GM06990 (cell line): ENCODE results near the gene MCOLN2.

Source experiments
- DNase-seq: peaks from one replicate; pipeline ENCODE4 v3.0.0-alpha.2; 2011; ENCODE audit not compliant: insufficient read length; ENCODE audit errors: extremely low read depth
- H3K27me3 ChIP-seq: replicated peaks from 2 replicates; pipeline ENCODE4 v1.6.0; 2011; ENCODE audit warnings: low read length; ENCODE audit not compliant: control insufficient read depth, insufficient read depth
- H3K36me3 ChIP-seq: 2 replicates; pipeline ENCODE4 v1.5.1; 2011; ENCODE audit warnings: low read length; ENCODE audit not compliant: control insufficient read depth, insufficient read depth
- H3K4me3 ChIP-seq: replicated peaks from 2 replicates; pipeline ENCODE4 v1.5.1; 2011; ENCODE audit warnings: low read depth, mild to moderate bottlenecking, control low read depth, low read length
- CTCF ChIP-seq: IDR thresholded peaks from 2 replicates; pipeline ENCODE4 v1.5.1; 2011; ENCODE audit warnings: low read length, control low read depth, mild to moderate bottlenecking, inconsistent platforms; ENCODE audit not compliant: insufficient read depth, poor library complexity, severe bottlenecking

The MCOLN2 gene

GRCh38 chr1:84996846-84997666 lies at the start of gene MCOLN2:
MCOLN2 (minus strand) TSS chr1:84997113; CDS start chr1:84996872, 241 bp downstream.
- Histone ChIP-seq H3K36me3 (no peaks in the 10 kb centered on the region), H3K4me3 (peak within 1 kb of the TSS; percentile 94), H3K27me3 (no peaks in the 10 kb centered on the region)
- peak; percentile 13 for TF ChIP-seq CTCF
- peak; percentile 77 for DNase-seq

GRCh38 chr1:85042413-85042812 lies 45.5 kb upstream of the MCOLN2 start:
- no peak for TF ChIP-seq CTCF
- H3K36me3 ChIP-seq, result no peaks in the 10 kb centered on the region
- no peak for DNase-seq
- no peaks in the 10 kb centered on the region for H3K27me3 ChIP-seq
- H3K4me3 ChIP-seq, result no peak overlapping the region

GRCh38 chr1:85041793-85042192 lies 44.9 kb upstream of the MCOLN2 start:
- no peak for DNase-seq
- TF ChIP-seq CTCF, result no peak
- Histone ChIP-seq H3K4me3 (no peak overlapping the region), H3K27me3 (no peaks in the 10 kb centered on the region), H3K36me3 (no peaks in the 10 kb centered on the region)

GRCh38 chr1:85033221-85033620 lies 36.3 kb upstream of the MCOLN2 start:
- no peak for DNase-seq
- Histone ChIP-seq H3K27me3 (no peaks in the 10 kb centered on the region), H3K36me3 (no peaks in the 10 kb centered on the region), H3K4me3 (no peak overlapping the region)
- no peak for TF ChIP-seq CTCF

- Histone ChIP-seq H3K4me3 (no peak overlapping the region), H3K36me3 (no peaks in the 10 kb centered on the region), H3K27me3 (no peaks in the 10 kb centered on the region)
- no peak for TF ChIP-seq CTCF
- no peak for DNase-seq
These were observed 33.6 kb upstream of the MCOLN2 start for GRCh38 chr1:85030536-85030935.
